HG02571 (cell line): ENCODE results near the gene ABCC1.
"Not testable (repeated sequence)": the region's sequence is repeated elsewhere in the genome, so short reads cannot be mapped to it uniquely, and the experiment has no call there.

Experiments used
- ATAC-seq: cut with Tn5 transposase; IDR thresholded peaks from one replicate; pipeline ENCODE4 v1.9.1; 2021; ENCODE audit warnings: mild to moderate bottlenecking, moderate library complexity; ENCODE audit not compliant: unreplicated experiment

ABCC1 gene

GRCh38 chr16:16150878-16151152 is 201.4 kb downstream of the ABCC1 start:
- ATAC-seq: no peak

GRCh38 chr16:16151315-16151714 is 201.9 kb downstream of the ABCC1 start:
- ATAC-seq: no peak

- not testable (repeated sequence) for ATAC-seq
These were observed 203.6 kb downstream of the ABCC1 start for GRCh38 chr16:16153000-16153399.

- ATAC-seq: no peak
These were observed 205.0 kb downstream of the ABCC1 start for GRCh38 chr16:16154281-16154951.

GRCh38 chr16:16155234-16155633 is 205.8 kb downstream of the ABCC1 start:
- ATAC-seq: no peak

GRCh38 chr16:16157166-16157565 is 207.8 kb downstream of the ABCC1 start:
- no peak for ATAC-seq

- ATAC-seq: no peak
These were observed 208.8 kb downstream of the ABCC1 start for GRCh38 chr16:16158082-16158658.

- ATAC-seq: no peak
These were observed 209.4 kb downstream of the ABCC1 start for GRCh38 chr16:16158741-16159374.

- ATAC-seq: no peak
These were observed 210.2 kb downstream of the ABCC1 start for GRCh38 chr16:16159662-16160061.

- ATAC-seq: no peak
These were observed 211.9 kb downstream of the ABCC1 start for GRCh38 chr16:16161319-16161718.

- not testable (repeated sequence) for ATAC-seq
These were observed 212.4 kb downstream of the ABCC1 start for GRCh38 chr16:16161840-16162239.

- ATAC-seq: no peak
These were observed 213.2 kb downstream of the ABCC1 start for GRCh38 chr16:16162591-16162990.

GRCh38 chr16:16163109-16163508 is 213.7 kb downstream of the ABCC1 start:
- ATAC-seq: no peak

- ATAC-seq: no peak
These were observed 214.2 kb downstream of the ABCC1 start for GRCh38 chr16:16163571-16163970.

- no peak for ATAC-seq
These were observed 214.8 kb downstream of the ABCC1 start for GRCh38 chr16:16164243-16164642.

- no peak for ATAC-seq
These were observed 216.7 kb downstream of the ABCC1 start for GRCh38 chr16:16166085-16166484.

- no peak for ATAC-seq
These were observed 217.5 kb downstream of the ABCC1 start for GRCh38 chr16:16166949-16167348.

GRCh38 chr16:16167927-16168326 is 218.5 kb downstream of the ABCC1 start:
- no peak for ATAC-seq

- ATAC-seq: no peak
These were observed 219.0 kb downstream of the ABCC1 start for GRCh38 chr16:16168431-16168830.

GRCh38 chr16:16169615-16170014 is 220.2 kb downstream of the ABCC1 start:
- no peak for ATAC-seq

- no peak for ATAC-seq
These were observed 222.0 kb downstream of the ABCC1 start for GRCh38 chr16:16171332-16171919.

GRCh38 chr16:16172991-16173390 is 223.6 kb downstream of the ABCC1 start:
- ATAC-seq: no peak
